DOHH2 (cell line): ENCODE measurements around the gene MEP1A.

Source experiments
- CTCF ChIP-seq: fragments of 200-600 bp; sonication (generic); IDR thresholded peaks from one replicate; pipeline ENCODE4 v1.5.1; 2014; ENCODE audit warnings: antibody characterized with exemption, mild to moderate bottlenecking, low read depth, low read length; ENCODE audit not compliant: poor library complexity, severe bottlenecking
- EZH2phosphoT487 ChIP-seq: fragments of 200-600 bp; sonication (generic); IDR thresholded peaks from 2 replicates; pipeline ENCODE4 v1.6.1; 2017; ENCODE audit warnings: borderline replicate concordance, mild to moderate bottlenecking, antibody characterized with exemption, low read length, moderate library complexity, mixed read lengths

DNA sequence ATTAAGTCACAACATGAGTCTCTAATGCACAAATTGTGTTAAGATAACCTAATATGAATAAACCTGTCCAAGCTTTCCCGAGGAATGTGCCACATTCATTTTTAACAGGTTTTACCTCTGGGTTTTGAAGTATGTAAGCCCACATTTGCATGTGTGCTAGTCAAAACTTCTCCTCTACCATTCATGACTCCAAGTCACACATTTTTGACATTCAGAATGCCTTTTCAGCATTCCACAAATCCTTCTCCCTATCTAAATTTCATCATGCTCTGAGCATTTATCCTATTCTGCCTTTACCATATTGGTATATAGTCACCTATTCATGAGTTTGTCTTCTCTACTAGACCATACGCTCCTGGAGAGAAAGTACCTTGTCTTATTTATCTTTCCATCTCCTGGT lies 72.0 kb downstream of the MEP1A start:
- TF ChIP-seq CTCF, result no peak
- no peak for TF ChIP-seq EZH2phosphoT487
